Erythroblast (primary cell): Measurements from ENCODE around the gene TAAR1.

Experiments used
- GATA1 ChIP-seq: IDR thresholded peaks from 2 replicates; pipeline ENCODE4 v1.6.1; 2011; ENCODE audit warnings: low read depth, mild to moderate bottlenecking, control low read depth, low read length, moderate library complexity
- POLR2A ChIP-seq: IDR thresholded peaks from 2 replicates; pipeline ENCODE4 v1.6.1; 2011; ENCODE audit warnings: mild to moderate bottlenecking, low read length

DNA sequence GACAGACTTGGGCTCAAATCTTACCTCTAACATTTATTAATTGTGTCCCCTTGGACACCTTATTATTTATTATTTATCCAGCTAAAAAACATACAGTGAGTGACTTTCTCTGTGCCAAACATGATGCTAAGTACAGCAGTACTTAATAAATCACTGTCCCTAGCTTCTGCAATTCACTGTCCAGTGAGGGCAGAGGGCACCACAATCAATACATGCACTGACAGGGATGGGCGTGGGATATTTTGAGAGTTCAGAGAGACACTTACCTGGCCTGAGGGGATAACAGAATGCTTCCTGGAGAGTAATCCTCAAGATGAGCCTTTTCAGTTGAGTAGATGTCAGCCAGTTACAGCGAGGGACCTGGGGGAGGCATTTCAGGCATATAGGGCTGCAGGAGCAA lies 25.6 kb downstream of the TAAR1 start:
- TF ChIP-seq POLR2A (no peak), GATA1 (no peak)
